ENCODE data around the gene RSRC1.
"Not testable (repeated sequence)": the region's sequence is repeated elsewhere in the genome, so short reads cannot be mapped to it uniquely, and the experiment has no call there.

DNA sequence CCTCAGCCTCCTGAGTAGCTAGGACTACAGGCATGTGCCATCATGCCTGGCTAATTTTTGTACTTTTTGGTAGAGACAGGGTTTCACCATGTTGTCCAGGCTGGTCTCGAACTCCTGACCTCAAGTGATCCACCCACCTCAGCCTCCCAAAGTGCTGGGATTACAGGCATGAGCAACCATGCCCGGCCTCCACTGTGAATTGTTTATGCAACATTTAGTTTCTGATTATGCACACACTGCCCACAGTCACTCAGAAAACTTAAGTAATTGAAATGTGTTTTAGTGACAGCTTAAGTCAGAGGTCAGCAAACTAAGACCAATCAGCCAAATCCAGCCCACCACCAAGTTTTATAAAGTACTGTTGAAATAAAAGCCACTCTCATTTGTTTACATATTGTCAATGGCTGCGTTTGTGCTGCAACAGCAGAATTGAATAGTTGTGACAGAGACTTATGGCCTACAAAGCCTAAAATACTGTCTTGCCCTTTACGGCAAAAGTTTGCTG, 385.6 kb downstream of the RSRC1 start:
- not testable (repeated sequence) for TF ChIP-seq EZH2 (IDR thresholded peaks at IDR 0.05; ENCODE audit: borderline replicate concordance, low read length)
- TF ChIP-seq, protein P1, sequence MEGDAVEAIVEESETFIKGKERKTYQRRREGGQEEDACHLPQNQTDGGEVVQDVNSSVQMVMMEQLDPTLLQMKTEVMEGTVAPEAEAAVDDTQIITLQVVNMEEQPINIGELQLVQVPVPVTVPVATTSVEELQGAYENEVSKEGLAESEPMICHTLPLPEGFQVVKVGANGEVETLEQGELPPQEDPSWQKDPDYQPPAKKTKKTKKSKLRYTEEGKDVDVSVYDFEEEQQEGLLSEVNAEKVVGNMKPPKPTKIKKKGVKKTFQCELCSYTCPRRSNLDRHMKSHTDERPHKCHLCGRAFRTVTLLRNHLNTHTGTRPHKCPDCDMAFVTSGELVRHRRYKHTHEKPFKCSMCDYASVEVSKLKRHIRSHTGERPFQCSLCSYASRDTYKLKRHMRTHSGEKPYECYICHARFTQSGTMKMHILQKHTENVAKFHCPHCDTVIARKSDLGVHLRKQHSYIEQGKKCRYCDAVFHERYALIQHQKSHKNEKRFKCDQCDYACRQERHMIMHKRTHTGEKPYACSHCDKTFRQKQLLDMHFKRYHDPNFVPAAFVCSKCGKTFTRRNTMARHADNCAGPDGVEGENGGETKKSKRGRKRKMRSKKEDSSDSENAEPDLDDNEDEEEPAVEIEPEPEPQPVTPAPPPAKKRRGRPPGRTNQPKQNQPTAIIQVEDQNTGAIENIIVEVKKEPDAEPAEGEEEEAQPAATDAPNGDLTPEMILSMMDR (IDR thresholded peaks at IDR 0.05; ENCODE audit: low read length), result not testable (repeated sequence)
